ENCODE results near the gene CNTLN. TPM values are rescaled to one million over a fixed set of nuclear protein-coding genes. Genes with fewer than 3 reads are reported as not detected.

Gene CNTLN
- total RNA-seq (2022) (7.0 and 7.8 TPM in 2 replicates), Bru-seq, nascent RNA (percentile 60 among the genes with signal in this experiment), BruChase-seq, experiment 1, labeled RNA remaining after a 2-hour chase (percentile 57 among the genes with signal in this experiment), BruChase-seq, experiment 2, labeled RNA remaining after a 6-hour chase (percentile 51 among the genes with signal in this experiment)
- long read RNA-seq, partial matches to known transcripts, result 2 of 4 reads
- long read RNA-seq, other reads (novel, unspliced or antisense), result 2 of 4 reads

- DNase-seq, result peak; percentile 91 to 93
- Mint-ChIP-seq H3K9me3 (ENCODE audit: unreplicated experiment) (no peaks in the 10 kb centered on the region), H3K4me1 (ENCODE audit: low read depth, unreplicated experiment) (no peaks in the 10 kb centered on the region), H3K36me3 (ENCODE audit: insufficient read depth, unreplicated experiment) (peaks cover 10% of the 10 kb centered on the region), H3K27ac (ENCODE audit: unreplicated experiment) (peak within 1 kb of the TSS; percentile 83), H3K4me3 (ENCODE audit: unreplicated experiment) (peak within 1 kb of the TSS; percentile 83), H3K27me3 (ENCODE audit: insufficient read depth, unreplicated experiment) (no peaks in the 10 kb centered on the region)
- POLR2A ChIA-PET, result no interaction called here
- BruUV-seq (replicated peaks), result no TSS peak
- H3K27me3 ChIP-seq (replicated peaks; ENCODE audit: control insufficient read depth, insufficient read depth, low read length), result no peaks in the 10 kb centered on the region
- CTCF ChIA-PET, result no interaction called here
- intact Hi-C loops (cut with micrococcal nuclease; ENCODE audit: unreplicated experiment), result no loop called here
- H3K4me3 ChIP-seq (ENCODE audit: low read depth, low read length), result peak within 1 kb of the TSS; percentile 87
- H3K9me3 ChIP-seq, result no peaks in the 10 kb centered on the region
- no peaks in the 10 kb centered on the region for H3K4me1 ChIP-seq
- H3K36me3 ChIP-seq (ENCODE audit: control insufficient read depth, insufficient read depth, low read length), result no peaks in the 10 kb centered on the region
- no peak for TF ChIP-seq CTCF (IDR thresholded peaks at IDR 0.05; ENCODE audit: insufficient read depth in 1 of 2, low read depth in 1 of 2, low read length in 1 of 2, severe bottlenecking in 1 of 2, unreplicated experiment in 1 of 2)
Measured at GRCh38 chr9:17134396-17135294, at the start of gene CNTLN. CNTLN (plus strand) TSS chr9:17135040; CDS start chr9:17135066, 26 bp downstream.

DNA sequence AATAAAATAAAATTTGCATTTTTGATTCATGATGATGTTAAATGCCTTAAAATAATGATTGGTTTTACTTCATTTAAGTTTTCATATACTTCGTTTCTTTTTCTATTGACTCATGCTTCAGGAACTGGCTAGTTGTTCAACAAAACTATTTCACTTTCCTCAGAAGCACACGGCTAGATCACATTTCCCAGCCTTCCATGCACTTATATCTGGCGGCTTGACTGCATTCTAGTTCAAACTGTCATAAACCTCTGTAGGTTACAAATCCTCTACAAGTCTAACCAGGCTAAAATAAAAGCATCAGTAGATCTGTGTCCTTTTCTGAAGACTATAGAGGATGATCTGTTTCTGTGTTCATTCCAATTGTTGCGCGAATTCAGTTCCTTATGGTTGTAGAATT lies 46.3 kb upstream of the CNTLN start:
- no peaks in the 10 kb centered on the region for H3K4me1 Mint-ChIP-seq (ENCODE audit: low read depth, unreplicated experiment)
- no peaks in the 10 kb centered on the region for H3K27me3 Mint-ChIP-seq (ENCODE audit: insufficient read depth, unreplicated experiment)
- no peak for DNase-seq
- H3K9me3 Mint-ChIP-seq (ENCODE audit: unreplicated experiment), result no peaks in the 10 kb centered on the region
- POLR2A ChIA-PET, result no interaction called here
- Histone ChIP-seq H3K4me3 (ENCODE audit: low read depth, low read length) (no peak overlapping the region), H3K36me3 (ENCODE audit: control insufficient read depth, insufficient read depth, low read length) (no peaks in the 10 kb centered on the region), H3K27me3 (replicated peaks; ENCODE audit: control insufficient read depth, insufficient read depth, low read length) (no peaks in the 10 kb centered on the region), H3K9me3 (no peaks in the 10 kb centered on the region), H3K4me1 (no peaks in the 10 kb centered on the region)
- no TSS peak for BruUV-seq (replicated peaks)
- CTCF ChIA-PET, result no interaction called here
- TF ChIP-seq CTCF (IDR thresholded peaks at IDR 0.05; ENCODE audit: insufficient read depth in 1 of 2, low read depth in 1 of 2, low read length in 1 of 2, severe bottlenecking in 1 of 2, unreplicated experiment in 1 of 2), result no peak
- no peak overlapping the region for H3K4me3 Mint-ChIP-seq (ENCODE audit: unreplicated experiment)
- H3K27ac Mint-ChIP-seq (ENCODE audit: unreplicated experiment), result no peak overlapping the region
- intact Hi-C loops (cut with micrococcal nuclease; ENCODE audit: unreplicated experiment), result no loop called here
- H3K36me3 Mint-ChIP-seq (ENCODE audit: insufficient read depth, unreplicated experiment), result no peaks in the 10 kb centered on the region

DNA sequence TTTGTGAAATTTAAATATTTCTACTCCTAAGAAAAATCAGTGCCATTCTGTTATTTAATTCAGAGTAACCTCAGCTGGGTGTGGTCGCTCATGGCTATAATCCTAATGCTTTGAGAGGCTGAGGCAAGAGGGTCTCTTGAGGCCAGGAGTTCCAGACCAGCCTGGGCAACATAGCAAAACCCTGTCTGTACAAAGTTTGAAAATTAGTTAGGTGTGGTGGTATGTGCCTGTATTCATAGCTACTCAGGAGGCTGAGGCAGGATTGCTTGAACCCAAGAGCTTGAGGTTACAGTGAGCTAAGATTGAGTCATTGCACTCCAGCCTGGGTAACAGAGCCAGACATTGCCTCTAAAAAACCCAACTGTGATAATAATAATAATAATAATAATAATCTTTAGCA lies 44.8 kb upstream of the CNTLN start:
- no peak for DNase-seq
- H3K4me3 ChIP-seq (ENCODE audit: low read depth, low read length), result no peak overlapping the region
- no peaks in the 10 kb centered on the region for H3K27me3 ChIP-seq (replicated peaks; ENCODE audit: control insufficient read depth, insufficient read depth, low read length)
- H3K4me1 Mint-ChIP-seq (ENCODE audit: low read depth, unreplicated experiment), result no peaks in the 10 kb centered on the region
- intact Hi-C loops (cut with micrococcal nuclease; ENCODE audit: unreplicated experiment), result no loop called here
- no peaks in the 10 kb centered on the region for H3K9me3 ChIP-seq
- H3K9me3 Mint-ChIP-seq (ENCODE audit: unreplicated experiment), result no peaks in the 10 kb centered on the region
- no peak for TF ChIP-seq CTCF (IDR thresholded peaks at IDR 0.05; ENCODE audit: insufficient read depth in 1 of 2, low read depth in 1 of 2, low read length in 1 of 2, severe bottlenecking in 1 of 2, unreplicated experiment in 1 of 2)
- POLR2A ChIA-PET, result no interaction called here
- no peak overlapping the region for H3K27ac Mint-ChIP-seq (ENCODE audit: unreplicated experiment)
- CTCF ChIA-PET, result no interaction called here
- H3K4me1 ChIP-seq, result no peaks in the 10 kb centered on the region
- BruUV-seq (replicated peaks), result no TSS peak
- no peaks in the 10 kb centered on the region for H3K36me3 Mint-ChIP-seq (ENCODE audit: insufficient read depth, unreplicated experiment)
- no peaks in the 10 kb centered on the region for H3K36me3 ChIP-seq (ENCODE audit: control insufficient read depth, insufficient read depth, low read length)
- H3K27me3 Mint-ChIP-seq (ENCODE audit: insufficient read depth, unreplicated experiment), result peaks cover 2% of the 10 kb centered on the region
- no peak overlapping the region for H3K4me3 Mint-ChIP-seq (ENCODE audit: unreplicated experiment)
